ENCODE results near the gene KNSTRN.

Gene KNSTRN

DNA sequence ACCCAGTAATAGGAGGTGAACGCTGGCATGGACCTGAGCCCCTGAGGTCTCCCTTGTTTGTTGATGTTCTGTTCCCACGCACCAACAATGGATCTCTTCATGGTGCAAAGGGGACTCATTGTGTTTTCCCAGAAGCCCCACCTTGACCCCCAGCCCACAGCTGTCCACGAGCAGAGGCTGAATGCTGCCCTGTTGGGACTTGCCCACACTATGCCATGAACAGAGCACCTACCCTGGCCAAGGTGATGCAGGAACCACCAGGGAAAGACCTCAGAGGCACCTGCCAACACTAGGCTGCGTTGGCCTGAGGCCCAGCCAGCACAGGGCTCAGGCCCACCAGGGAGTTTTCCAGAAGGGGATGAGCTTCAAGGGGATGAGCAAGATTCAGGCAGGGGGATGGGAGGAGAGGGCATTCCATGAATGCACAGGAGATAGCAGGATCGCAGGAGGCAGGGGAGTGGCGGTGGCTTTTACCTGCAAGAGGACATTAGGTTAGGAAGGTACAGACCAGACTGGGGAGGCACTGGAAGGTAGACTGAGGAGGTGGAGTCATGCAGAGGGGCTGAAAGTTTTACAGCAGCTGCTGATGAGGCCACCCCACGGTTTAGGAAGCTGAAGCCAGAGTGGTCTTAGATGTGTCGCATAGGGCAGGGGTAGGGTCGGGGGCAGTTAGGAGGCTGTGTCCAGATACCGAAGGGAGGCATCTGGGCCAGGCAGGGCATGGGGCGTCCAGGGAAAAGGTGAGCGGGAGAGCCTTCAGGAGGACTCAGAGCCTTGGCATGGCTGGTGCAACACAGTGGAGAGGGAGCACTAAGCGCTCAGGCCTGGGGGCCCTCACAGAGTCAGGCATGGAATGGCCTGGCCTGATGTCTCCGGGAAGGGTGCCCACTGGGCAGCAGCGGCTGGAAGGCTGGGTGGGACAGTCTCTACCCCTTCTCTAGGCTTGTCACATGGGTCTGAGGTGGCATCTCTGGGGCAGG is 35.7 kb upstream of the KNSTRN start:
- no peak for DNase-seq

GRCh38 chr15:40347559-40348473 is 34.7 kb upstream of the KNSTRN start:
- DNase-seq = no peak

- DNase-seq = no peak
Observed at GRCh38 chr15:40348474-40348870, 34.0 kb upstream of the KNSTRN start.

GRCh38 chr15:40349163-40349562 is 33.4 kb upstream of the KNSTRN start:
- DNase-seq = no peak

DNA sequence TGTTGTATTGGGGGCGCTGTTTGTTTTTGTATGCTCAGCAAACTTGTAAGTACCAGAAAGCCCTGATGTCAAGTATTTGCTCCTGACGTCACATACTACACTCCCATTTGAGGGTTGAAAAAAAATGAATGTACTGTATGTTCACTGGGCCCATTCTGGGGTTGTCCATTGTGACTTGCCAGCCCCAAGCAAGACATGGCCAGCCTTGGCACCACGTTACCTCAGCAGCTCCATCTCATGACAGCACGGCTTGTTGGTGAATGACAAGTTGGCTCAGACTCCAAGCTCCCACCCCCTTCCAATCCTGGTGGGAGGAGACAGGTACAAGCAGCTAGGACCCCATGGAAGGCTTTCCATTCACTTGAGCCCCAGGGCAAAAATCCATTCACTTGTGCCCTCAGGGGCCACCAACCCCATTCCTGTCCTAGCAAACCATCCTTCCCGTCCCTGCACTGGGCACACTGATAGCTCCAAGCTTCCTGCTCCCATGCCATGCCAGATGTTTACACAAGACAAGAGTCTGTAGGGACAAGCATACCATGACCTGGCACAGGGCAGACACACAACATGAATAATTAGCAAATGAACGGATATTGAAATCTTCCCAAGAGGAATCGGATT is 30.1 kb upstream of the KNSTRN start:
- DNase-seq = no peak

GRCh38 chr15:40353697-40354096 is 28.8 kb upstream of the KNSTRN start:
- DNase-seq = peak; percentile 90

DNA sequence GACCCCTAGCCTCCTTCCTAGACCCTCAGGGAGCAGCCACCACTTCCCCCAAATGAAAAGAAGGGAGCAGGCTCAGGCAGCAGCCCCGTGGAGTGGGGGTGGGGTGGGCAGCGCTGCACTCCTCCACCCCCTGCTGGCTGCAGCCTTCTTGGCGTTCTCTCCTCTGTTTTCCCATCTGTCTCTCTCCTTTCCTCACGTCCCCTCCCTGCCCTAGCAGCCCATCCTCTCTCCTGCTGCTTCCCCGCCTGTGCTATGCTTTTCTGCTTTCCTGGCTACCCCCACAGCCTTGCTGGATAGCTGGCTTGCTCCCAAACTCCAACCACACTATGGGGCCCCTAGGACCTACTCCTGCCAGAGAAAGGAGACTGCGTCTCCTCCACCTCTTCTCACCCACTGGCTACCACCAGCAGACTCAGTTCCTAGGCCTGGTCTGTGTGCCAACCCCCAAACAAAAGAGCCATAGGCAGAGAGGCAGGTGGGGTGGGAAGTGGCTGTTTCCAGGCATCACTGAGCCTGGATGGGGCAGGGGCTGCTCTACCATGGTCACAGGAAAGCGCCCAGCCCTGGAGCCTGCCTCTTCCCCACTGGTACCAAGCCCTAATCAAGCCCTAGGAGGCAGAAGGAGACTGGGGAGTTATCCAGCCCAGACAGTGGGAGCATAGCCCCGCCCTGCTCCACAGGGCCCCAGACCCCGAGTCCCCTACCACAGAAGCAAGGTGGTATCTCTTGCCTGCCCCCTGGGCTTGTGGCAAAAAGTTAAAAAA is 27.9 kb upstream of the KNSTRN start:
- DNase-seq = peak; percentile 94

DNA sequence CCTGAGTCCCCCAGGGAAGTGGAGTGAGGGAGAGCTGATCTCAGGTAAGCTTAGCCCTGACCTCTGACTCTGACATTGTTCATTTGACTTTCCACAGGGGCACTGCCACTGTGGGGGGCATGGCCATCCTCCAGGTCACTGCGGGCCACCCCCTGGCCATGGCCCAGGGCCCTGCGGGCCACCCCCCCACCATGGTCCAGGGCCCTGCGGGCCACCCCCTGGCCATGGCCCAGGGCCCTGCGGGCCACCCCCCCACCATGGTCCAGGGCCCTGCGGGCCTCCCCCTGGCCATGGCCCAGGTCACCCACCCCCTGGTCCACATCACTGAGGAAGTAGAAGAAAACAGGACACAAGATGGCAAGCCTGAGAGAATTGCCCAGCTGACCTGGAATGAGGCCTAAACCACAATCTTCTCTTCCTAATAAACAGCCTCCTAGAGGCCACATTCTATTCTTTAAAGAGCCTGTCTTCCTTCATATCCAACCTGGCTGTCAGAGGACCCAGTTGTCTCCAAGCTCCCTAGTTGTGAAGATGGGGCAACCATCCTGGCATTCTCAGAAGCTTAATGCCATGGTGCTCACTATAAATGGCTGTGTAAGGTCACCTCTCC is 26.4 kb upstream of the KNSTRN start:
- no peak for DNase-seq

GRCh38 chr15:40357246-40357645 is 25.3 kb upstream of the KNSTRN start:
- DNase-seq = no peak

- DNase-seq = peak; percentile 37
Observed at GRCh38 chr15:40357723-40358470, 24.6 kb upstream of the KNSTRN start, which contains the start of gene DISP2. Gene DISP2, plus strand, starts transcription at chr15:40358219. Its CDS starts 103 bp downstream, at chr15:40358322.

DNA sequence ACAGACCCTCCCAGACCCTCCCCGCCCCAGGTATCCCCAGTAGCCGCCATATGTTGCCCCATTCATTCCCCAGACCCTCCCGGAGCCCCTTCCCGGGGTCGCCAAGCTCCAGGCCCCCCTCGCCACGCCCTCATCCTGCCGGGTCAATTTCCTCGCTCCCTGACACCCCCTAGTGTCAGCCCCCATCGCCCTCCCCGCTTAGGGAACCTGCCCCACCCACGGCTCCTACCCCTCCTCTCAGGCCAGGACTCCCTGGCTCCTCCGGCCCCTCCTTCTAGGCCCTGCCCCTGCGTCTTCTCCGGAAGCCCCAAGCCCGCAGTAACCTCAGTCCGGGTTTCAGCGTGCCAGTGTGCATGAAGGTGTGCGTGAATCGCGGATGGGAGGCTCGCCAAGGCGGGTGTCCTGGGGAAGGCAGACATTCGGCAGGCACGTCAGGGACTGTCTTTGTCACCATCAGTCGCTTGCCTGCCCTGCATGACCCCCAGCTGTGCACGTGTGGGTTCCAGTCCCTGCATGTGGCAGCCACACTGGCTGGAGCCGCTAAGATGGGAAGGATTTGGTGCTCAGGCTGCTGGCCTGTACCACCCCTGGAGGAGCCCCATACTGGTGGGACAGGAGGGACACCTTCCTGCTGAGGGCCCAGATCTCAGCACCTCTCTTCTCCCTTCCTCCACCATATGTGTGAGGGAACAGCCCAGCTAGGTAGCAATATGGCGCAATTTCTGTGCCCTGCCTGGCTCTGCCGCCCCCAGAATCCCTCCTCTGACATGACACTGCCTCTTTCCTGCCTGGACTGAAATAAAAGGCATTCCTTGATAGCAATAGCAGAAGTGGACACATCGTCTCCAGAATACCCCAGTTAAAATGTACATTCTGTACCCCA is 23.8 kb upstream of the KNSTRN start:
- DNase-seq = peak; percentile 12

- DNase-seq = no peak
Observed at GRCh38 chr15:40360015-40360414, 22.5 kb upstream of the KNSTRN start.

DNA sequence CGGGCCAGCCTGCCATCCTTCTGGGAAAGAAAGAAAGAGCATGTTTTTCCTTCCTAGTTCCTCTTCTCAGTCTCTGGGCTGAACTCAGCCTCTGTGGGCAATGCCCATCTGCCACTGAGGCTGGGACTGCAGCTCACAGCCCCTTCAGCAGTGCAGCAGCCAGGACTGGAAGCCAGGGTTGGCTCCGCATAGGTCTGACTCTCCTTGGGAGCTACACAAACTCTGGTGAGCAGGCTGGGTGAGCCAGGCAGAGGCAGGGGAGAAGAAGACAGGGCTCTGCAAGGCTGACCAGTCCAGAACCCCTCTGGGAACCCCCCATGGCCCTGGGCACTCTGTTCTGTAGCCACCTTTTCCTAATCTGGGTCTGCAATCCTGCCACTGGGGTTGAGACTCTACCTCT is 20.9 kb upstream of the KNSTRN start:
- no peak for DNase-seq

DNA sequence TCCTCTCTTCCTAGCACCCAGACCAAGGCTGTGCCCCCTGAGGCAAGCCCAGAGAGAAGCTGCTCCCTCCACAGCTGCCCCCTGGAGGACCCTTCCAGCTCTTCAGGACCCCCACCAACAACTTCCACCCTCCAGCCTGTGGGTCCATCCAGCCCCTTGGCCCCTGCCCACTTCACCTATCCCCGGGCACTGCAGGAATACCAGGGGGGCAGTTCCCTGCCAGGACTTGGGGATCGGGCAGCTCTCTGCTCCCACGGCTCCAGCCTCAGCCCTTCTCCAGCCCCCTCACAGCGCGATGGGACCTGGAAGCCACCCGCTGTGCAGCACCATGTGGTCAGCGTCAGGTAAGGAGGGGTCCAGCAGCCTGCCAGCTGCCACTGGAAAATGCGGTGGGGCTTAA is 18.9 kb upstream of the KNSTRN start:
- no peak for DNase-seq

GRCh38 chr15:40364251-40364650 is 18.3 kb upstream of the KNSTRN start:
- no peak for DNase-seq

GRCh38 chr15:40365016-40365415 is 17.5 kb upstream of the KNSTRN start:
- no peak for DNase-seq

DNA sequence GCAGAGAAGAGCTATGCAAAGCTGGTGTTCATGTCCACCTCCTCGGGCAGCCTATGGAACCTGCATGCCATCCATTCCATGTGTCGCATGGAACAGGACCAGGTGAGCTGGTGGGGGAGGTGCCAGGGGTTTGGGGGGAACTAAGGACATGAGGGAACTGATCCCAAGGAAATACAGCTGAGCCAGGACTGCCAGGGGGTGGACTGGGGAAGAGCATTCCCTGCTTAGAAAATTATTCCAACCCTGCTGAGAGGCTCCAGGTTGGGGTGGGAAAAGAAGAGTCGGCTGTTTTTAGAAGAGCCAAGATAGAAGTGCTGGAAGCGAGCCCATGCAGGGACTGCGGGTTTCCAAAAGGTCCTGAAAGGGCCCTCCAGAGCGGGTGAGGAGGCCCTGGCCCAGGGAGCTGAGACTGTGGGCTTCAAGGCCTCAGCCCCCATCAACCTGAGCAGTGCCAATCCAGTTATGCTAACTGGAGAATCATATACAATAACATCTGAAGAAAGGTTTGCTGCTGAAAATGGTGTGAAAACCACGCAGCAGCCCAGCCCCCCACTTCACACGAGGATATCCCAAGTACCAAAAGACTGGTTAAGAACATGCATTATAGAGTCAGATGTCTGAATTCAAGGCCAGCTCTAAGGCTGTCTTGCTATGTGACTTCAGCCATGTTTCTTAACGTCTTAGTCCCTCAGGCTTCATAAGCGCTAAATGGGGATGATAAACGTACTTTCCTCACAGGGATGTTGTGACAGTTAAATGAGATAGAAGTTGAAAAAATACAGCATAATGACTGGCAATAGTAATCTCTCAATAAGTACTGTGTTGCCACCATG is 16.7 kb upstream of the KNSTRN start:
- DNase-seq = no peak

DNA sequence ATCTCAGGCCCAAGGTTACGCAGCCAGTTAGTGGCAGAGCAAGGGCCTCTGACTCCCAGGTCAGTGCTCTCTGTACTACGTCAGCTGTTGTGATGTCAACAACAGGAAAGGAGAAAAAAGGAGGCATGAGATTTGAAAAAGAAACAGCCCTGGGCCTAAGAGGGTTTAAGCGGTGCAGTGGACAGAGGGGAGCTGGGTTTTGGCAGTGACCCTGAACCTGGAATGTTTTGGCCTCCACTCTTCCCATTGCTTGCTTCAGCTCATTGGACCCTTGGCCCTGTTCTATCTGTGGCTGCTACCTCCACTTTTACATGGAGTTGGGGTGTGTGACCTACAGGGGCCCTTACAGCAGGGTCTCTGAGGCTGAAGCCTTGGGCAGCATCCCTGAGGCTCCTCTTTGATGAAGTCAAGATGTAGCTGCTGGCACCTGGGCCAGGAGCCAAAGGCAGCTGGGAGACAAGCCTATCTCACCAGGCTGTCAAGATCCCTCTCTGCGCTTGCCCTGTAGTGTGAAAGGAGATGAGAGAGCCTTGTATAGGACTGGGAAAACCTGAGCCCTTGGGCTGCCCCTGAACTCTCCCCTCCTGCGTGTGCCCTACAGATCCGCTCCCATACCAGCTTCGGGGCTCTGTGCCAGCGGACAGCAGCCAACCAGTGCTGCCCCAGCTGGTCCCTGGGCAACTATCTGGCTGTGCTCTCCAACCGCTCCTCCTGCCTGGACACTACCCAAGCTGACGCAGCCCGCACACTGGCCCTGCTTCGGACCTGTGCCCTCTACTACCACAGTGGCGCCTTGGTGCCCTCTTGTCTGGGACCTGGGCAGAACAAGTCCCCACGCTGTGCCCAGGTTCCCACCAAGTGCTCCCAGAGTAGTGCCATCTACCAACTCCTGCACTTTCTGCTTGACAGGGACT is 15.8 kb upstream of the KNSTRN start:
- DNase-seq = peak; percentile 85
